GM23338 (cell line): ENCODE measurements around the gene YTHDF1. TPM values are rescaled to one million over a fixed set of nuclear protein-coding genes. Genes with fewer than 3 reads are reported as not detected.

ENCODE experiments used
- ATAC-seq: fragments of 200-7000 bp; cut with Tn5 transposase; 3 replicates; pipeline ENCODE4 v1.9.1; 2020
- DNase-seq: peaks from one replicate; pipeline ENCODE4 v3.0.0-alpha.2; 2015; ENCODE audit warnings: low spot score
- H2AFZ ChIP-seq: fragments of 200-600 bp; sonication (generic); 2 replicates; pipeline ENCODE4 v1.8.0; 2016; ENCODE audit warnings: antibody characterized with exemption, mild to moderate bottlenecking, moderate library complexity
- H3F3A ChIP-seq: fragments of 200-600 bp; sonication (generic); replicated peaks from 2 replicates; pipeline ENCODE4 v1.8.0; 2017; ENCODE audit warnings: antibody characterized with exemption, mixed run types, low read depth
- H3K27ac ChIP-seq: fragments of 200-600 bp; sonication (generic); 2 replicates; pipeline ENCODE4 v1.6.1; 2016; ENCODE audit warnings: low read depth
- H3K27me3 ChIP-seq: fragments of 200-600 bp; sonication (generic); 2 replicates; pipeline ENCODE4 v1.8.0; 2016; ENCODE audit warnings: mild to moderate bottlenecking, mixed run types, moderate library complexity; ENCODE audit not compliant: insufficient read depth
- H3K36me3 ChIP-seq: fragments of 200-600 bp; sonication (generic); 2 replicates; pipeline ENCODE4 v1.8.0; 2016; ENCODE audit warnings: mild to moderate bottlenecking; ENCODE audit not compliant: insufficient read depth
- H3K4me1 ChIP-seq: fragments of 200-600 bp; sonication (generic); 2 replicates; pipeline ENCODE4 v1.8.0; 2016; ENCODE audit warnings: mild to moderate bottlenecking, moderate library complexity; ENCODE audit not compliant: insufficient read depth
- H3K4me2 ChIP-seq: fragments of 200-600 bp; sonication (generic); 2 replicates; pipeline ENCODE4 v1.7.1; 2017; ENCODE audit warnings: mixed run types
- H3K4me3 ChIP-seq: fragments of 200-600 bp; sonication (generic); 2 replicates; pipeline ENCODE4 v1.6.1; 2016; ENCODE audit warnings: mixed run types
- H3K79me2 ChIP-seq: fragments of 200-600 bp; sonication (generic); replicated peaks from 2 replicates; pipeline ENCODE4 v1.8.0; 2017; ENCODE audit warnings: mild to moderate bottlenecking; ENCODE audit not compliant: insufficient read depth
- H3K9me2 ChIP-seq: fragments of 200-600 bp; sonication (generic); 2 replicates; pipeline ENCODE4 v1.8.0; 2017; ENCODE audit not compliant: insufficient read depth
- H4K20me1 ChIP-seq: fragments of 200-600 bp; sonication (generic); replicated peaks from 2 replicates; pipeline ENCODE4 v1.8.0; 2017; ENCODE audit warnings: mild to moderate bottlenecking; ENCODE audit not compliant: insufficient read depth
- H3K27ac Mint-ChIP-seq: 2 replicates; pipeline ENCODE4 v1.8.0; 2020; ENCODE audit warnings: inconsistent platforms, mild to moderate bottlenecking, moderate library complexity, mixed read lengths
- H3K27me3 Mint-ChIP-seq: 3 replicates; pipeline ENCODE4 v1.8.0; 2022; ENCODE audit warnings: low read depth, mild to moderate bottlenecking, moderate library complexity, mixed read lengths, inconsistent platforms; ENCODE audit not compliant: insufficient read depth, poor library complexity
- H3K36me3 Mint-ChIP-seq: 3 replicates; pipeline ENCODE4 v1.8.0; 2021; ENCODE audit warnings: low read depth, mild to moderate bottlenecking, inconsistent platforms, moderate library complexity, mixed read lengths
- H3K4me1 Mint-ChIP-seq: 3 replicates; pipeline ENCODE4 v1.8.0; 2020; ENCODE audit warnings: mild to moderate bottlenecking, inconsistent platforms, mixed read lengths
- H3K4me3 Mint-ChIP-seq: 3 replicates; pipeline ENCODE4 v1.8.0; 2021; ENCODE audit warnings: moderate library complexity, mild to moderate bottlenecking, inconsistent platforms, mixed read lengths
- H3K9me3 Mint-ChIP-seq: 3 replicates; pipeline ENCODE4 v1.8.0; 2020; ENCODE audit warnings: moderate library complexity, mild to moderate bottlenecking, inconsistent platforms, mixed read lengths
- EZH2phosphoT487 ChIP-seq: fragments of 200-600 bp; sonication (generic); IDR thresholded peaks from one replicate; pipeline ENCODE4 v1.8.1; 2018; ENCODE audit warnings: antibody characterized with exemption; ENCODE audit not compliant: unreplicated experiment
- POLR2AphosphoS5 ChIP-seq: IDR thresholded peaks from 2 replicates; pipeline ENCODE4 v1.6.1; 2016; ENCODE audit warnings: antibody characterized with exemption, low read depth
- ZNF462 ChIP-seq: fragments of 250-450 bp; sonication (Bioruptor Pico); IDR thresholded peaks from 2 replicates; pipeline ENCODE4 v1.5.0; 2020; ENCODE audit warnings: mild to moderate bottlenecking, moderate library complexity
- polyA plus RNA-seq: library from polyadenylated mRNA; unstranded; fragments of >200 nt; fragmentation: Nextera tagmentation; extraction: Ambion mirVana; gene quantifications from 2 replicates; pipeline ENCODE4 v1.2.1, GENCODE V29; 2016
- total RNA-seq: library from RNA; depleted of rRNA; stranded (reverse); fragments of >200 nt; shearing (Covaris generic); gene quantifications from 2 replicates; pipeline ENCODE4 v1.2.3, GENCODE V29; 2014
- TF ChIP-seq, protein P1 (sequence below): IDR thresholded peaks from one replicate; pipeline ENCODE4 v1.6.1; 2018; ENCODE audit warnings: antibody characterized with exemption; ENCODE audit not compliant: unreplicated experiment

Gene YTHDF1
- total and polyA plus RNA-seq, 2 experiments from 2014 or later: 30.9 to 64.3 TPM

DNA sequence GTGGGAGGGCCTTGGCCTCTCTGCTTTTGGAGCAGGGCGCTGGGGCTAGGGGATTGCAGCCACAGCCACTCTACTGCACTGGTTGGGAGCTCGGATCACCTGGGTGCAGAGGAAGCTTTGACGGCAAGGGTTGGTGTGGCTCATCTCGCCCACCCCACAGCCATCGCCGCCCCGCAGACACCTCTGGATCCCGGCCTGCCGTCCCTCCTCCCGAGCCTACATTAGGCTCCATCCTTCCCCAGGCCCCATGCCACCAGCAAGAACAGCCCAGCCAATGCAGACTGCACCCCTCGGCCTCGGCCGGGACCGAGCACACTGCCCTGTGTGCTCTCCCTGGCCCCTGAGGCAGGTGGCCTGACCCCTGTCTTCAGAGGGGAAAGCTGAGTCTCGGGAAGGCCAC is 44.6 kb upstream of the YTHDF1 start:
- peaks cover 40% of the 10 kb centered on the region for H3K27me3 Mint-ChIP-seq
- no peak overlapping the region for H3K4me3 ChIP-seq
- H3K4me3 Mint-ChIP-seq: no peak overlapping the region
- H3K27ac ChIP-seq: no peak overlapping the region
- TF ChIP-seq ZNF462 (CRISPR knock-in tag) (no peak), EZH2phosphoT487 (no peak), POLR2AphosphoS5 (no peak)
- TF ChIP-seq, protein P1, sequence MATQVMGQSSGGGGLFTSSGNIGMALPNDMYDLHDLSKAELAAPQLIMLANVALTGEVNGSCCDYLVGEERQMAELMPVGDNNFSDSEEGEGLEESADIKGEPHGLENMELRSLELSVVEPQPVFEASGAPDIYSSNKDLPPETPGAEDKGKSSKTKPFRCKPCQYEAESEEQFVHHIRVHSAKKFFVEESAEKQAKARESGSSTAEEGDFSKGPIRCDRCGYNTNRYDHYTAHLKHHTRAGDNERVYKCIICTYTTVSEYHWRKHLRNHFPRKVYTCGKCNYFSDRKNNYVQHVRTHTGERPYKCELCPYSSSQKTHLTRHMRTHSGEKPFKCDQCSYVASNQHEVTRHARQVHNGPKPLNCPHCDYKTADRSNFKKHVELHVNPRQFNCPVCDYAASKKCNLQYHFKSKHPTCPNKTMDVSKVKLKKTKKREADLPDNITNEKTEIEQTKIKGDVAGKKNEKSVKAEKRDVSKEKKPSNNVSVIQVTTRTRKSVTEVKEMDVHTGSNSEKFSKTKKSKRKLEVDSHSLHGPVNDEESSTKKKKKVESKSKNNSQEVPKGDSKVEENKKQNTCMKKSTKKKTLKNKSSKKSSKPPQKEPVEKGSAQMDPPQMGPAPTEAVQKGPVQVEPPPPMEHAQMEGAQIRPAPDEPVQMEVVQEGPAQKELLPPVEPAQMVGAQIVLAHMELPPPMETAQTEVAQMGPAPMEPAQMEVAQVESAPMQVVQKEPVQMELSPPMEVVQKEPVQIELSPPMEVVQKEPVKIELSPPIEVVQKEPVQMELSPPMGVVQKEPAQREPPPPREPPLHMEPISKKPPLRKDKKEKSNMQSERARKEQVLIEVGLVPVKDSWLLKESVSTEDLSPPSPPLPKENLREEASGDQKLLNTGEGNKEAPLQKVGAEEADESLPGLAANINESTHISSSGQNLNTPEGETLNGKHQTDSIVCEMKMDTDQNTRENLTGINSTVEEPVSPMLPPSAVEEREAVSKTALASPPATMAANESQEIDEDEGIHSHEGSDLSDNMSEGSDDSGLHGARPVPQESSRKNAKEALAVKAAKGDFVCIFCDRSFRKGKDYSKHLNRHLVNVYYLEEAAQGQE: no peak
- H3K36me3 Mint-ChIP-seq: no peaks in the 10 kb centered on the region; the same call in 2 of the 3 replicates
- no peaks in the 10 kb centered on the region for H3K36me3 ChIP-seq
- H3K27ac Mint-ChIP-seq: no peak overlapping the region
- H3K9me3 Mint-ChIP-seq: no peaks in the 10 kb centered on the region
- no peak overlapping the region for H2AFZ ChIP-seq
- no peaks in the 10 kb centered on the region for H3K79me2 ChIP-seq
- peaks cover 7% of the 10 kb centered on the region for H3K27me3 ChIP-seq
- peaks cover 15% of the 10 kb centered on the region for H3K4me1 Mint-ChIP-seq
- H3K4me1 ChIP-seq: no peaks in the 10 kb centered on the region; the same call in 1 of the 2 replicates
- ATAC-seq: no peak
- H3K9me2 ChIP-seq: no peaks in the 10 kb centered on the region
- H4K20me1 ChIP-seq: no peaks in the 10 kb centered on the region
- H3F3A ChIP-seq: no peaks in the 10 kb centered on the region
- no peak for DNase-seq
- no peak overlapping the region for H3K4me2 ChIP-seq
